Cardiac septum (tissue), 1 donor: ENCODE measurements around the gene BRPF1. TPM values are rescaled to one million over a fixed set of nuclear protein-coding genes. Genes with fewer than 3 reads are reported as not detected.

Experiments used
- DNase-seq: peaks from one replicate; pipeline ENCODE4 v3.0.0-alpha.2; 2020; ENCODE audit warnings: low spot score
- intact Hi-C: fragments of 100-400 bp; cut with DNase I; formaldehyde crosslinking; loops from one replicate; pipeline ENCODE4 v1.14.0; 2022
- total RNA-seq: library from RNA; stranded (reverse); fragmentation: NEBNext Ultra II Directional; extraction: Animal tissue kit (Norgen Biotek cat#: 25700); gene quantifications from one replicate; pipeline ENCODE4 v1.2.1, GENCODE V29; 2021
- donor health status: DM: no; HTN: no; CAD: no.

The BRPF1 gene
- total RNA-seq, 1 donor from 2014 or later = 10.6 TPM

GRCh38 chr3:9797196-9797945 lies 65.8 kb downstream of the BRPF1 start:
- DNase-seq = no peak
- intact Hi-C loops = no loop called here

Other genes with a start within 250 kb of the BRPF1 start
- gene LHFPL4, start 177.9 kb upstream of the BRPF1 start, total RNA-seq = not detected
- gene MTMR14, start 82.2 kb upstream of the BRPF1 start, total RNA-seq = 27.9 TPM
- gene CPNE9, start 27.9 kb upstream of the BRPF1 start, total RNA-seq = not detected
- 9.6 TPM for gene OGG1, start 18.2 kb downstream of the BRPF1 start, total RNA-seq
- gene CAMK1, start 38.2 kb downstream of the BRPF1 start, total RNA-seq = 10.0 TPM
- gene TADA3, start 60.7 kb downstream of the BRPF1 start, total RNA-seq = 50.1 TPM
- 79.8 TPM for gene ARPC4, start 61.3 kb downstream of the BRPF1 start, total RNA-seq
- 19.5 TPM for gene TTLL3, start 78.5 kb downstream of the BRPF1 start, total RNA-seq
- 28.3 TPM for gene RPUSD3, start 112.3 kb downstream of the BRPF1 start, total RNA-seq
- 1.9 TPM for gene CIDEC, start 148.5 kb downstream of the BRPF1 start, total RNA-seq
- gene JAGN1, start 158.9 kb downstream of the BRPF1 start, total RNA-seq = 17.3 TPM
- 1.1 TPM for gene IL17RE, start 171.1 kb downstream of the BRPF1 start, total RNA-seq
- gene IL17RC, start 185.4 kb downstream of the BRPF1 start, total RNA-seq = 20.4 TPM
- gene CRELD1, start 202.1 kb downstream of the BRPF1 start, total RNA-seq = 60.1 TPM
- gene PRRT3, start 220.7 kb downstream of the BRPF1 start, total RNA-seq = 1.6 TPM